ENCODE data around the gene PHLPP1.
A peak's percentile ranks its signal among the peaks of the same experiment; 100 is the strongest.

The PHLPP1 gene

GRCh38 chr18:62812242-62812641 is 96.9 kb downstream of the PHLPP1 start:
- DNase-seq, result no peak

DNA sequence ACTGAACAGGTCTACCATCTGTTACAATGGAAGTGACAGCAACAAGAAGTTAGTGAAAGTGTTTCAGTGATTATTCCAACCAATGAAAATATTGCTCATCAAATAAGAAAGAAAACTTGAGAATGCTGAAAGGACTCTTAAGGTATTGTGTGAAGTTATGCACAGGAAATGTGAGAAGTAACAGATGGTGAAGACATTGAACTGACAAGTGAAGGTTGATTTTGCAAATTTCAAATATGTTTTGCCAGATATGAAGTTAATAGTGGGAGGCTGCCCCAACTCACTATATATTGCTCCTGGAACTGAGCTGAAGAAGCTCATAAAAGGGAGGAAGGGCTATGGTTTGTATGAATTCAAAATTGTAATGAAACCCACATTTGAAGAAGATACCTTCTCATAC is 97.5 kb downstream of the PHLPP1 start:
- DNase-seq, result no peak

- no peak for DNase-seq
Measured at GRCh38 chr18:62814132-62814759, 98.9 kb downstream of the PHLPP1 start.

DNA sequence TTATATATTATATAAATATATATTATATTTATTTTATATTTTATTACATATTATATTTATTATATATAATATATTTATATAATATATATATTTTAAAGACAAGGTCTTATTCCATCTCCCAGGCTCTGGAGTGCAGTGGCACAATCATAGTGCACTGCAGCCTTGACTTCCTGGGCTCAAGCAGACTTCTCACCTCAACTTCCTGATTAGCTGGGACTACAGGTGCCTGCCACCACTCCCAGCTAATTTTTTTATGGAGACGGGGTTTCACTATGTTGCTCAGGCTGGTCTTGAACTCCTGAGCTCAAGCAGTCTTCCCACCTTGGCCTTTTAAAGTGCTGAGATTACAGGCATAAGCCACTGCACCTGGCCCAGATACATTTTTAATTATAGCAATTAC is 110.0 kb downstream of the PHLPP1 start:
- DNase-seq, result no peak

DNA sequence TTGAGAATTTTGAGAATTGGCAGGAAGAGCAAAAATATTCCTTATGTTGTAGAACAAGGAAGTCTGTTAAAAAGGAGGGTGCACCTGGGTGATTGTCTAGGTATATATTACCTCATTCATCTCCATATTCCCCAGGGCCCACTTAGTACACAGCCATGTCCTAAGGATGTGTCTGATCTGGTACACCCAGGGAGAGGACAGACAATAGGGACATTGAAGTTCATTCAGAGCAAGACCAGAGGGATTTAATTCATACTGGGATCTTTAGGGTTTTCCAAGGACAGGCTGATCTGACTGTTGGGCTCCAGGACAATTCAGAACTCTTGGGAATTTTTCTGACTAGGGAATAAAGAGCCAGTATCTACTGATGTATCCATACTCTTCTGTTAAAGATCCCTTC is 112.1 kb downstream of the PHLPP1 start:
- DNase-seq, result no peak

- DNase-seq, result no peak
Measured at GRCh38 chr18:62828091-62828640, 112.8 kb downstream of the PHLPP1 start.

DNA sequence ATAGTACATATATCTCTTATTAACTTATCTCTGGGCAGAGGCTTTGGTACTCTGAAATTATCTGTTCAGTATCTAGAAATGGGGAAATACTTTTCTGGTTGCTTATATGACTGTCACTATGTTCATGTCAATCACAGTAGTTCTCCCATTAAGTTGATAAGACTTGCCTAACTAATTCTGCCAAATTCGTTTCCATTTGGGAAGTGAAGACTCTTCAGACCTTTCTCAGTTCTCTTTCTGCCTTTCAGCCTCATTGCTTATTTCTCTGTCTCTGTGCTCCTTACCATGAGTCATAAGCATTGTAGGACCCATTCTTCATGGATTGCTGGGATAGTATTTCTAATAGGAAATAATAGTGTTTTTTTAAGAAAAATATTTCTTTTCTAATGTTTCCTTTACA is 113.5 kb downstream of the PHLPP1 start:
- DNase-seq, result no peak

DNA sequence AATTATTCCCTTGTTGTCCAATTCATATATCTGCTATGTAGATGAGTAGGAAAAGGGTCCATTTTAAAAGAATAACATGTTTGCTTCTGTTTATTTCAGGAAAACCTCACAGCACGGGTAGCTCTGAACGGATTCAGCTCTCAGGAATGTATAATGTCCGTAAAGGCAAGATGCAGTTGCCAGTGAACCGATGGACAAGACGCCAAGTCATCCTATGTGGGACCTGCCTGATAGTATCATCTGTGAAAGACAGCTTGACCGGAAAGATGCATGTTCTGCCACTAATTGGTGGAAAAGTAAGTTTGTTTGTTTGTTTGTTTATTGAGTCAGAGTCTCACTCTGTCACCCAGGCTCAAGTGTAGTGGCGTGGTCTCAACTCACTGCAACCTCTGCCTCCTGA is 114.6 kb downstream of the PHLPP1 start:
- DNase-seq, result peak; percentile 40

GRCh38 chr18:62832282-62832681 is 116.9 kb downstream of the PHLPP1 start:
- DNase-seq, result no peak

GRCh38 chr18:62833494-62833893 is 118.2 kb downstream of the PHLPP1 start:
- no peak for DNase-seq

GRCh38 chr18:62834715-62835114 is 119.4 kb downstream of the PHLPP1 start:
- DNase-seq, result no peak

- DNase-seq, result no peak
Measured at GRCh38 chr18:62837011-62837410, 121.7 kb downstream of the PHLPP1 start.

DNA sequence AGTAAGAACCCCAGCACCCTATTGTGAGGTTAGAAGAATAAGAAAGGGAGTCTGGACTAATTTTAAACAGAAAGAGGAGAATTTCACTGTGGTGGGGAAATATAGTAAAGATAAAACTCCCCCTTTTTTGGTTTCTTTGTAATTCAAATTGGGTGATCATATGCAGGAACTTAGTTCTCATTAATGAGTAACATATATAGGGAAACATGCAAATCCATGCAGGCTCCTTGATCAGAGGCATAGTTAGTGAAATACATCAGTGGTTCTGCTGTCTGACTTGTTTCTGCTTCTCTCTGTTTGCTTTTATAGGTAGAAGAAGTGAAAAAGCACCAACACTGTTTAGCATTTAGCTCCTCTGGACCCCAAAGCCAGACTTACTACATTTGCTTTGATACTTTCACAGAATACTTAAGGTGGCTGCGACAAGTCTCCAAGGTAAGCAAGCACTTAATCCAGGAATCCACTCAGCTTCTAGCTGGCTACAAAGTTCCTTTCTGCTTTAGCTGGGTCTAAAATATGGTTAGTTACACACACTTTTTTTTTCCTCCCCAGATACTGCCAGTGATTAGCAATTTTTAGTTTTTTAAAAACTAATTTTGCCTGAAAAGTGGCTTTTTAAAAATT is 123.2 kb downstream of the PHLPP1 start:
- no peak for DNase-seq

DNA sequence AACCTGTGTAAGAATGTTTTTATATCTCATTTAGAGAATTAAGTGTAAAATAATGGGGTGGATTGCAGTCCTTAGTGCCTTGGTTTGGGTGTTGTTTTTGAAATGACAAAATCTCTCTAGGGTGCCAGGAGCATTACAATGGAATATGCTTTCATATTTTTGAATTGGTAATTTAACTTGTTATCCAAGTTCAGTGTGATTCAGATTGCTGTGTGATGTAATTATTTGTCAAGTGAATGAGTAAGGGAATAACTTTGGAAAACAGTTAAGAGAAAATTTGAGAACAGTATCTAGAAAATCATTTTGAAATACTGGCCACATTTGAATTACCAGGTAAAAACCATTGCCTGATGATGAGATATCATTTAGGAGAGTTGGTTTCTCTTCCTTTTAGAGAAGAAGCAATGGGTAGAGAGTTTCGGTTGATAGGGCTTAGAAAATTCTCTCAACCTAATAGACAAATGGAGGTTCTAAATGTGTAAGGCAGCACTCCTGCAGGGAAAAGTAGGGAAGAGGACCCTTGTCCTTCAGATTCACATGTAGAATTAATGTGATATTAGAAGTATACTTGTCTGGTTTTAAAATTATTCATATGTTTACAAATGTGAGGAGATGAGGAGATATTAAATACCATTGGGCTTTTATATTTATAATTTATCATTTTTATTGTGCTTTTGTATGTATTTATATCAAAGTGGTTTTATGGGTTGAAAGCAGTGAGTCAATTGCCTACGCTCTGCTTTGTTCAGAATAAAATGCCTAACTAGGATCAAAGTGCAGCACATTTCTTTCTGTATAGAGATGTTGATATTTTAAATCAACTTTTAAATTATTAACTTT is 124.8 kb downstream of the PHLPP1 start:
- peak; percentile 8 for DNase-seq

DNA sequence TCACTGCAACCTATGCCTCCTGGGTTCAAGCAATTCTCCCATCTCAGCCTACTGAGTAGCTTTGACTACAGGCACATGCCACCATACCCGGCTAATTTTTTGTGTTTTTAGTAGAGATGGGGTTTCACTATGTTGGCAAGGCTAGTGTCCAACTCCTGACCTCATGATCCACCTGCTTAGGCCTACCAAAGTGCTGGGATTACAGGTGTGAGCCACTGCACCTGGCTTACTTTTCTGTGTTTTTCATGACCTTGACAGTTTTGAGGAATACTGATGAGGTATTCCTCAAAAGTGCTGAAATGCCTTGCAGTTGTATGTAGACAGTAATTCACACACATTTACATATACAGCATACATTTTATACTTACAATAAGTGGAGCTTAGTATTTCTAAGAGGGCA is 126.1 kb downstream of the PHLPP1 start:
- DNase-seq, result no peak

- no peak for DNase-seq
Measured at GRCh38 chr18:62842898-62843297, 127.6 kb downstream of the PHLPP1 start.

DNA sequence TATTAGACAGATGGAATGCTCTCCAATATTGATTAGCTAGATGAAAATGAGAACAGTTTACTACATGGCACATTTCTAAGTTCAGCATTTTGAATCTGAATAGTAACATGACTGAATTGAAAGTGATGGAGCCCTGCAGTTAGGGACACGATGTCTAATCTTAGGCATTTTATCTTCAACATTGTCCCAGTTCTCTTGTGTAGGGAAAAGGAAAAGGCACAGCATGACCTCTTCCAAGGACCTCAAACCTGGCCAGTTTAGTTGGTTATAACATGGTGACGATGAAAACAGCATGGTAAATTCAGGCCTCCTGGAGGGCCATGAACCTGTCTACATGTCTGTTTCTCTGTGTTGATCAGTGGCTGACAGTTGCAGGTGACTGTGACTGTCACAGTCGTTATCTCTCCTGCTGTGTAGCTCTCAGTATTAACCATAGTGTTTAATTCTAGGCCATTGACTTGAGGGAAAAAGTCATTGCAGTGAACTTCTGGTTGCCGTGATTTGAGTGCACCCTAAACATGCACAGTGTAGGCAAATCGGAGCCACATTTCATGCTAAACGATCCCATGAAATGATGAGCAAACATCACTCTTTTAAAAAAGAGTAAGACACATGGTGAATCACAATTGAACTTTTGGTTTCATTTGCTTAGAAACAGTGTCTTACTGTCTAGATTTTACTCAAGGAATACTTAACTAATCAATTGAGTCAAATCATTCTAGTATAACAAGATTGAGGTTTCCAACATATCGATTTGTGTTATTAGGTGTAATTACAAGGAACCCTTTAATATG is 129.7 kb downstream of the PHLPP1 start:
- DNase-seq, result no peak

DNA sequence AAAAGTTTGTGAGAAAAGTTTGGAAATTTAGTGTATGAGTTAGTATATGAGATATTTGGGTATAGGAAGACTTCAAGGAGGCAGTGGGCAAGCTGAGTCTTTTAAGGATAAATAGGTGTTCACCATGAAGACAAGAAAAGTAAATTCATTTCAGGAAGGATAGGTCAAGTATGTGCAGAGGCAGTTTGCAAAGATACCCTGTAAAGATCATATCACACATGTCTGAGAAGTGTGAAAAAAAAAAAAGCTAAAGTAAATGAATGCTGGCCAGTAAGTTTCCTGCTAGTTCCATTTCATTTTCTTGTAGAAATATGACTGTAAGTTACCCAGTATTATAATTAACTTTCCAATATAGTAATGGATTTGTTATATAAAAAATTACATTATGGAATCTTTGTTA is 131.0 kb downstream of the PHLPP1 start:
- no peak for DNase-seq

DNA sequence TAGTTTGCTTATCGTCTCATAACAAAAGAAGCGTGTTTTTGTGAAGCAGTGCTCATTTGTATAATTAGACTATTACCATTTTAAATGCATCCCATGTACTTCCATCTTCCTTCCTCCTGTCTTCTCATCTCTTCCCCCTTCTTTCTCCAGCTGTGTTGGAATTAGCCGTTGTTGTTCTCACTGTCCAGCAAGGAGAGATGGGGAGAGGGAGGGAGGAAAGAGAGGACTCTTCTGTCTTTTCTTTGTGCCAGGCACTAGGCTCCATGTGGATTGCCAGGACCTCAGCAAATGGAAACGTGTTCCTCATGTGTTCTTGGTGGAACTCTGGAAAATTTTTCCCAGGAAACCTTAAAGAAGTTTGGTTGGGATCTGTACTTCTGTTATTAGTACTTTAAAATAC is 131.7 kb downstream of the PHLPP1 start:
- DNase-seq, result no peak

DNA sequence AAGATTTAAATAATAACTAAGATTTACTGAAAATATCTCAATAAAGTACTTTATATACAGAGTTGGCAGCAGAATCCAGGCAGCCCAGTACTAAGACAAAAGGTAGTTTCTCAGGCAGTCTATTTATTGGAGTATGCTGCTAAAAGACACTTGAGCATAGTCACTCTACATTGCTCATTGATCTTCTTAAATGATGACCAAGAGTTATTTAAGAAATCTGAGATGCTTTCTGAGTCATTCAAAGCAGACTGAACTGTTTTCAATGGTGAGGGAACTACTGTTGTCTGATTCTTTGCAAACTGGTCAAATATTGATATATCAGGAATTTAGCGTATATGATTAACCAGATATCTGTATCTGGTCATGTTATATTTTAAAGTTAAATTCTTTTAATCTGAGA is 133.6 kb downstream of the PHLPP1 start:
- peak; percentile 28 for DNase-seq

GRCh38 chr18:62850619-62851306 is 135.4 kb downstream of the PHLPP1 start:
- DNase-seq, result no peak

- DNase-seq, result peak; percentile 59
Measured at GRCh38 chr18:62852851-62853250, 137.5 kb downstream of the PHLPP1 start.
